ENCODE measurements around the gene SVOP.

DNA sequence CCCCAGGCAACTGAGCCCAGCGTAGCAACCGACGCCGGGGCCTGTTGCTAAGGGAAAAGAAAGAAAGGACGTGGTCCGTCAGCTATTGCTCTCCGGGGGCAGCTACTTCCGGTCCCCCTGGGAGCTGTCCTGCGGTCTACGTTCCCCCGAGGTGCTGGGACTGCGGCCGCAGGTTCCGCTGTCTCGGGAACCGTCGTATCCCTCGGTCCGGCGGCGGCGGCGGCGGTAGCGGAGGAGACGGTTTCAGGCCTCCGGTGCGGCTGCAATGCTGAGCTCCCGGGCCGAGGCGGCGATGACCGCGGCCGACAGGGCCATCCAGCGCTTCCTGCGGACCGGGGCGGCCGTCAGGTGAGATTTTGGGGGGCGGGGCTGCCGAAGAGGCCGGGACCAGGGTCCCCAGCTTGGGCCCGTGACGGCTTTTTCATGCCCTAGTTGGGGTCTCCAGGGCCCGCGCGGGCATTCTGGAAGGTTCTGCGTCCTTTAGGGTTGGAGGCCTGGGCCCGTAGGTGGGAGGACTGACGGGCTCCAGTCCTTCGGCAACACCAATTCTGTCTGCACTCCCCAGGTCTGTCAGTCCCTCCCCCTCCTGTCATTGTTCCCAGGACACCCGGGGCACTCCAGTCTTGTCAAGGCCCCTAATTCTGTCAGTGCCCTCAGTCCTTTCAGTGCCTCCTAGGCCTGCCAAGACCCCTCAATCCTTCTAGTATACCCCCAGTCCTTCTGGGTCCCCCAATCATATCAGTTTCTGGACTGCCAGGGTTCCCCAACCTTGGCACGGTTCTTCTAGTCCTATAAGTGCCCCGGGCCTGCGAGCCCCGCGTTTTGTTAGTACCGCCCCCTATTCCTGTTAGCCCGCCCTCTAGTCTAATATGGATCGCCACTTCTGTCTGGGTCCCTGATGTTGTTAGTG lies 31.8 kb upstream of the SVOP start, which contains the start of gene USP30:
- TF ChIP-seq, protein P1, sequence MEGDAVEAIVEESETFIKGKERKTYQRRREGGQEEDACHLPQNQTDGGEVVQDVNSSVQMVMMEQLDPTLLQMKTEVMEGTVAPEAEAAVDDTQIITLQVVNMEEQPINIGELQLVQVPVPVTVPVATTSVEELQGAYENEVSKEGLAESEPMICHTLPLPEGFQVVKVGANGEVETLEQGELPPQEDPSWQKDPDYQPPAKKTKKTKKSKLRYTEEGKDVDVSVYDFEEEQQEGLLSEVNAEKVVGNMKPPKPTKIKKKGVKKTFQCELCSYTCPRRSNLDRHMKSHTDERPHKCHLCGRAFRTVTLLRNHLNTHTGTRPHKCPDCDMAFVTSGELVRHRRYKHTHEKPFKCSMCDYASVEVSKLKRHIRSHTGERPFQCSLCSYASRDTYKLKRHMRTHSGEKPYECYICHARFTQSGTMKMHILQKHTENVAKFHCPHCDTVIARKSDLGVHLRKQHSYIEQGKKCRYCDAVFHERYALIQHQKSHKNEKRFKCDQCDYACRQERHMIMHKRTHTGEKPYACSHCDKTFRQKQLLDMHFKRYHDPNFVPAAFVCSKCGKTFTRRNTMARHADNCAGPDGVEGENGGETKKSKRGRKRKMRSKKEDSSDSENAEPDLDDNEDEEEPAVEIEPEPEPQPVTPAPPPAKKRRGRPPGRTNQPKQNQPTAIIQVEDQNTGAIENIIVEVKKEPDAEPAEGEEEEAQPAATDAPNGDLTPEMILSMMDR (IDR thresholded peaks at IDR 0.05), result no peak
- TF ChIP-seq POLR2A (IDR thresholded peaks at IDR 0.05), result no peak

All from lower leg skin (tissue), 3 donors.